ENCODE data around the gene SEPTIN1. TPM values are rescaled to one million over a fixed set of nuclear protein-coding genes. Genes with fewer than 3 reads are reported as not detected.

The SEPTIN1 gene
- total RNA-seq, 2 donors from 2014 or later: 4.3 to 4.5 TPM

DNA sequence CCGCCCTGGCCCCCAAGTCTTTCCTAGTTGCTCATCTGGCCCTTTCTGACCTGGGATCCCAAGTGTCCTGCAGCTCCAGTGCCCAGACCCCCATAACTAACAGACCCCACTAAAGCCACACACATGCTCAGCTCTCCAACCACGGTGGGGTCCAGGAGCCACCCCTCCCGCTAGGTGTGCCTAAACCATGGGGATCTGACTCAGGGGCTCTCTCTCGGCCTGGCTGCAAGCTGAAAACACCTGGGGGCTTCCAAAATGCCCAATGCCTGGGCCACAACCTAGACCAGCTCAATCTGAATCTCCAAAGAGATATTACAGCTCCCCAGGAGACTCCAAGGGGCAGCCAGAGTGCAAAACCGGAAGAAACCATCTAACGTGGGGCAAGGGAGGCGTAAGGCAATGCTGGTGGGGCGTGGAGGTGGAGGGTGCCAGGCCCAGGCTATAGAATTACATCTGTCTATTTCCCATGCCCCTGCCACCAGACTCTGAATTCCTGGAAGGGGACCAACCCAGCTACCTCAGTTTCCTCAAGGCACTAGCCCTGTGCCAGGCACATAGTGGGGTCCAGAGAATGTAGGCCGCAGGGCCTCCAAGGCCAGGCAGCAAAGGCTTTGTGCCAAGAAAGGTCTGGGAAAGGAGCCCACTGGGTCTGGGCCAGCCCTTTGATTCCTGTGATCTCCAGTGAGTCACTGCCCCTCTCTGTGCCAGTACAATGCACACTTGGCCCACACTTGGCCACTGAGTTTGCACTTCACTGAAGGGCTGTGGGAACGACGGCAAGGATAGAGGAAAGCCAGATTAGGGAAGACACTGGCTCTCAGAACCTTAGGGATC, 30.6 kb downstream of the SEPTIN1 start:
- no peak overlapping the region for H3K27ac ChIP-seq
- H3K27me3 ChIP-seq: no peaks in the 10 kb centered on the region
- TF ChIP-seq, protein P1, sequence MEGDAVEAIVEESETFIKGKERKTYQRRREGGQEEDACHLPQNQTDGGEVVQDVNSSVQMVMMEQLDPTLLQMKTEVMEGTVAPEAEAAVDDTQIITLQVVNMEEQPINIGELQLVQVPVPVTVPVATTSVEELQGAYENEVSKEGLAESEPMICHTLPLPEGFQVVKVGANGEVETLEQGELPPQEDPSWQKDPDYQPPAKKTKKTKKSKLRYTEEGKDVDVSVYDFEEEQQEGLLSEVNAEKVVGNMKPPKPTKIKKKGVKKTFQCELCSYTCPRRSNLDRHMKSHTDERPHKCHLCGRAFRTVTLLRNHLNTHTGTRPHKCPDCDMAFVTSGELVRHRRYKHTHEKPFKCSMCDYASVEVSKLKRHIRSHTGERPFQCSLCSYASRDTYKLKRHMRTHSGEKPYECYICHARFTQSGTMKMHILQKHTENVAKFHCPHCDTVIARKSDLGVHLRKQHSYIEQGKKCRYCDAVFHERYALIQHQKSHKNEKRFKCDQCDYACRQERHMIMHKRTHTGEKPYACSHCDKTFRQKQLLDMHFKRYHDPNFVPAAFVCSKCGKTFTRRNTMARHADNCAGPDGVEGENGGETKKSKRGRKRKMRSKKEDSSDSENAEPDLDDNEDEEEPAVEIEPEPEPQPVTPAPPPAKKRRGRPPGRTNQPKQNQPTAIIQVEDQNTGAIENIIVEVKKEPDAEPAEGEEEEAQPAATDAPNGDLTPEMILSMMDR (IDR thresholded peaks at IDR 0.05): no peak
- no peaks in the 10 kb centered on the region for H3K9me3 ChIP-seq
- H3K36me3 ChIP-seq: peaks cover 8% of the 10 kb centered on the region
- no peak overlapping the region for H3K4me3 ChIP-seq
- H3K9ac ChIP-seq (ENCODE audit: low read depth in 2 of 2, low read length in 2 of 2): peak overlapping the region in 1 of 2 donors; percentile 30
- intact Hi-C loops (cut with DNase I): loop anchor here (10.0 kb wide), 1 partner anchor 257 kb away; the partner anchor contains the start of genes TBX6 and YPEL3
- peaks cover 7% of the 10 kb centered on the region for H3K4me1 ChIP-seq
- DNase-seq: peak; percentile 46

DNA sequence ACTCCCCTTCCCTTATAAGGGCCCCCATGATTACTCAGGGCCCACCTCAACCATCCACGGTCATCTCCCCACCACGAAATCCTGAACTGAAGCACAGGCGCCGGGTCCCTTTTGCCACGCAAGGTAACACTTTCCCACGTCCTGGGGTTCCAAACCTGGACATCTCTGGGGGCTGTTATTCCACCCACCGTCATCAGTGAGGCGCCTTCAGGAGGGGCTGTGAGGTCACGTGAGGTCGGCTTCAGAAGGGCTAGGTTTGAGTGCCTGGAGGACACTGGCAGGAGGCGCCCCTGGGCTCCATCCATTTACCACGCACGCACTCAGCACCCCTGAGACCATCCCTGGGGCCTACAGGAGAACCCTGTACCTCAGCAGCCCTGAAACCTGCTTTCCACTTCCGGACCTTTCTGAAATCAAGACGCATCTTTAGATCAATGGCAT, 31.3 kb downstream of the SEPTIN1 start:
- H3K9ac ChIP-seq (ENCODE audit: low read depth in 2 of 2, low read length in 2 of 2): no peak overlapping the region
- intact Hi-C loops (cut with DNase I): loop anchor here (10.0 kb wide), 1 partner anchor 256 kb away; the partner anchor contains the start of genes TBX6 and YPEL3
- TF ChIP-seq, protein P1 (IDR thresholded peaks at IDR 0.05): no peak
- H3K36me3 ChIP-seq: peaks cover 8% of the 10 kb centered on the region
- H3K4me3 ChIP-seq: no peak overlapping the region
- H3K27me3 ChIP-seq: no peaks in the 10 kb centered on the region
- no peak for DNase-seq
- H3K27ac ChIP-seq: no peak overlapping the region
- no peaks in the 10 kb centered on the region for H3K9me3 ChIP-seq
- peaks cover 7% of the 10 kb centered on the region for H3K4me1 ChIP-seq

DNA sequence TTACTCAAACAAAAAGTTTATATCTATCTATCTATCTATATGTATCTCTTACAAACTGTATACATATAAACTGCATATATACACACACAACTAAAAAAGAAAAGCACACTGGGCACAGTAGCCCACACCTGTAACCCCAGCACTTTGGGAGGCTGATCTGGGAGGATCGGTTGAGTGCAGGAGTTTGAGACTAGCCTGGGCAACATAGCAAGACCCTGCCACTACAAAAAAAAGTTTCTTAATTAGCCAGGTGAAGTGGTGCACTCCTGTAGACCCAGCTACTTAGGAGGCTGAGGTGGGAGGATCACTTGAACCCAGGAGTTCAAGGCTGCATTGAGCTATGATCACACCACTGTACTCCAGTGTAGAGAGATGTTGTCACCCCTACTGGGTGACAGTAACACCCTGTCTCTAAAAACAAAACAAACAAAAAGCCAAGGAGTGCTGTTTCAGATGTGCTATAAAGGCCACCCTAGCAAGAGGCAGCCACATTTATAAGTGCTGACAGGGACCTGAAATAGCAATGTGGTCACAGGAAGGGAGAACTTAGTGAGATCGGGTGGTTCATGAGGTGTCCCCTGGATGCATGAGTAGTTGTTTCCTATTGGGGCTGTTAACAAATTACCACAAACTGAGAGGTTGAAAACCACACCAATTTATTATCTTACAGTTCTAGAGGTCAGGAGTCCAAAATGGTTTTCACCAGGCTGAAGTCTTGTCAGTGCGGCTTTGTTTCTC, 32.1 kb downstream of the SEPTIN1 start:
- no peaks in the 10 kb centered on the region for H3K9me3 ChIP-seq
- peaks cover 8% of the 10 kb centered on the region for H3K36me3 ChIP-seq
- TF ChIP-seq, protein P1 (IDR thresholded peaks at IDR 0.05): no peak
- intact Hi-C loops (cut with DNase I): loop anchor here (10.0 kb wide), 1 partner anchor 256 kb away; the partner anchor contains the start of genes TBX6 and YPEL3
- H3K27me3 ChIP-seq: no peaks in the 10 kb centered on the region
- H3K27ac ChIP-seq: no peak overlapping the region
- DNase-seq: no peak
- no peak overlapping the region for H3K4me3 ChIP-seq
- peaks cover 7% of the 10 kb centered on the region for H3K4me1 ChIP-seq
- H3K9ac ChIP-seq (ENCODE audit: low read depth in 2 of 2, low read length in 2 of 2): no peak overlapping the region

DNA sequence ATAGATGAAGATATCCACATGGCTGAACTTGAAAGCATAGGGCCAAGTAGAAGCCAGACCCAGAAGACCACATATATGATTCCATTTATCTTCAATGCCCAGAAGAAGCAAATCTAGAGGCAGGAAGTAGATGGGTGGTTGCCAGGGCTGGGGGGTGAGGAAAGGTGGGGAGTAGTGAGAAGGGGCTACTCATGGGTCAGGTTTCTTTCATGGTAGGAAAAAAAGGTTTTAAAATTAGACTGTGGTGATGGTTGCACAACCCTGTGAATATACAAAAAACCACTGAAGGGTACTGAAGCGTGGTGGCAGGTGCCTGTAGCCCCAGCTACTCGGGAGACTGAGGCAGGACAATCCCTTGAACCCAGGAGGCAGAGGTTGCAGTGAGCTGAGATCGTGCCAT, 32.7 kb downstream of the SEPTIN1 start:
- no peak for DNase-seq
- H3K27ac ChIP-seq: no peak overlapping the region

DNA sequence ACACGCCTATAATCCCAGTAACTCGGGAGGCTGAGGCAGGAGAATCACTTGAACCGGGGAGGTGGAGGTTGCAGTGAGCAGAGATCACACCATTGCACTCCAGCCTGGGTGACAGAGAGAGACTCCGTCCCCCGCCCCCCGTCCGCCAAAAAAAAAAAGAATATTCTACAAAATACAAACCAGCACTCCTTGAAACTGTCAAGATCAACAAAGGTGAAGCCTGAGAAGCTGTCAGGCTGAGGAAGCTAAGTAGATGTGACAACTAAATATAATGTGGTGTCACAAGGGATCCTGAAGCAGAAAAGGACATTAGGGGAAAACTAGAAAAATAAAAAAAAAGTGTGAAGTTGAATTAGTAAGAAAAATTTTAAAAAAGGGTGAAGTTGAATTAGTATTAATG, 33.4 kb downstream of the SEPTIN1 start:
- Histone ChIP-seq H3K9ac (ENCODE audit: low read depth in 2 of 2, low read length in 2 of 2) (no peak overlapping the region), H3K9me3 (no peaks in the 10 kb centered on the region), H3K4me1 (peaks cover 4% of the 10 kb centered on the region), H3K27ac (no peak overlapping the region), H3K36me3 (peaks cover 8% of the 10 kb centered on the region), H3K4me3 (no peak overlapping the region), H3K27me3 (no peaks in the 10 kb centered on the region)
- DNase-seq: no peak
- TF ChIP-seq, protein P1 (IDR thresholded peaks at IDR 0.05): no peak
- intact Hi-C loops (cut with DNase I): no loop called here

More for the DNA sequence above, 32.7 kb downstream of the SEPTIN1 start:
- TF ChIP-seq, protein P1 (IDR thresholded peaks at IDR 0.05): no peak
- intact Hi-C loops (cut with DNase I): loop anchor here (10.0 kb wide), 1 partner anchor 255 kb away; the partner anchor contains the start of genes TBX6 and YPEL3
- Histone ChIP-seq H3K9ac (ENCODE audit: low read depth in 2 of 2, low read length in 2 of 2) (no peak overlapping the region), H3K4me1 (peaks cover 7% of the 10 kb centered on the region), H3K9me3 (no peaks in the 10 kb centered on the region), H3K4me3 (no peak overlapping the region), H3K27me3 (no peaks in the 10 kb centered on the region), H3K36me3 (peaks cover 8% of the 10 kb centered on the region)
